ENCODE results near the gene PRKN. TPM values are rescaled to one million over a fixed set of nuclear protein-coding genes. Genes with fewer than 3 reads are reported as not detected.

The PRKN gene
- total RNA-seq, 1 experiment from 2014 or later, result 0.46 TPM

DNA sequence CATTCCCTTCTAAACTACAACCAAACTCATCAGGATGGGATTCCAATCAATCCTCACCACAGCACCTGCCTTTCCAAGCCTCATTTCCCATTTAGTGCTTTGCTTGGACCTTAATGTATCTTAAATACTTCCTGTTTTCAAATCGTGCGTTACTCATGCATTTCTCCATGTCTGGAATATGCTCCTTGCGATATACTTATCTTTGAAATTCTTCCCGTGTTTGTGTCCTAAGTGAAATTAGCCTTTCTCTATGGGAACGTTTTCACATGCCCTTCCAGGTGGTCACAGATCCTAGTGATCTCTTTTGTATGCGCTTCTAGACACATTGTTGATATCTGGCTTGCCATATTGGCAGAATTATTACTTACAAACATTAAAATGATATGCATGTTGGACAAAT, 833.1 kb downstream of the PRKN start:
- ChIA-PET POLR2A (no interaction called here), CTCF (interaction anchor here (0.6 kb wide), 1 partner anchor 406 kb away, joined by 3 read pairs; no protein-coding TSS in a partner anchor)
- Histone ChIP-seq H3K4me3 (ENCODE audit: low read depth in 2 of 2, low read length in 2 of 2) (no peak overlapping the region), H3K36me3 (ENCODE audit: control insufficient read depth, insufficient read depth, low read length) (no peaks in the 10 kb centered on the region), H3K4me1 (ENCODE audit: control insufficient read depth, insufficient read depth, low read length) (no peaks in the 10 kb centered on the region), H3K9me3 (ENCODE audit: control insufficient read depth, insufficient read depth, low read depth, low read length) (no peaks in the 10 kb centered on the region), H3K27ac (ENCODE audit: low read length) (no peak overlapping the region), H3K27me3 (ENCODE audit: control insufficient read depth, insufficient read depth, low read length) (peaks cover 2% of the 10 kb centered on the region; the same call in 1 of the 2 replicates)
- TF ChIP-seq, protein P1, sequence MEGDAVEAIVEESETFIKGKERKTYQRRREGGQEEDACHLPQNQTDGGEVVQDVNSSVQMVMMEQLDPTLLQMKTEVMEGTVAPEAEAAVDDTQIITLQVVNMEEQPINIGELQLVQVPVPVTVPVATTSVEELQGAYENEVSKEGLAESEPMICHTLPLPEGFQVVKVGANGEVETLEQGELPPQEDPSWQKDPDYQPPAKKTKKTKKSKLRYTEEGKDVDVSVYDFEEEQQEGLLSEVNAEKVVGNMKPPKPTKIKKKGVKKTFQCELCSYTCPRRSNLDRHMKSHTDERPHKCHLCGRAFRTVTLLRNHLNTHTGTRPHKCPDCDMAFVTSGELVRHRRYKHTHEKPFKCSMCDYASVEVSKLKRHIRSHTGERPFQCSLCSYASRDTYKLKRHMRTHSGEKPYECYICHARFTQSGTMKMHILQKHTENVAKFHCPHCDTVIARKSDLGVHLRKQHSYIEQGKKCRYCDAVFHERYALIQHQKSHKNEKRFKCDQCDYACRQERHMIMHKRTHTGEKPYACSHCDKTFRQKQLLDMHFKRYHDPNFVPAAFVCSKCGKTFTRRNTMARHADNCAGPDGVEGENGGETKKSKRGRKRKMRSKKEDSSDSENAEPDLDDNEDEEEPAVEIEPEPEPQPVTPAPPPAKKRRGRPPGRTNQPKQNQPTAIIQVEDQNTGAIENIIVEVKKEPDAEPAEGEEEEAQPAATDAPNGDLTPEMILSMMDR (IDR thresholded peaks at IDR 0.05), result no peak
- no peak for TF ChIP-seq TCF7L2 (IDR thresholded peaks at IDR 0.05; ENCODE audit: low read depth, low read length)
- no peak for TF ChIP-seq SIN3A (IDR thresholded peaks at IDR 0.05; ENCODE audit: borderline replicate concordance, insufficient read depth, low read depth, low read length)
- TF ChIP-seq, protein P2, sequence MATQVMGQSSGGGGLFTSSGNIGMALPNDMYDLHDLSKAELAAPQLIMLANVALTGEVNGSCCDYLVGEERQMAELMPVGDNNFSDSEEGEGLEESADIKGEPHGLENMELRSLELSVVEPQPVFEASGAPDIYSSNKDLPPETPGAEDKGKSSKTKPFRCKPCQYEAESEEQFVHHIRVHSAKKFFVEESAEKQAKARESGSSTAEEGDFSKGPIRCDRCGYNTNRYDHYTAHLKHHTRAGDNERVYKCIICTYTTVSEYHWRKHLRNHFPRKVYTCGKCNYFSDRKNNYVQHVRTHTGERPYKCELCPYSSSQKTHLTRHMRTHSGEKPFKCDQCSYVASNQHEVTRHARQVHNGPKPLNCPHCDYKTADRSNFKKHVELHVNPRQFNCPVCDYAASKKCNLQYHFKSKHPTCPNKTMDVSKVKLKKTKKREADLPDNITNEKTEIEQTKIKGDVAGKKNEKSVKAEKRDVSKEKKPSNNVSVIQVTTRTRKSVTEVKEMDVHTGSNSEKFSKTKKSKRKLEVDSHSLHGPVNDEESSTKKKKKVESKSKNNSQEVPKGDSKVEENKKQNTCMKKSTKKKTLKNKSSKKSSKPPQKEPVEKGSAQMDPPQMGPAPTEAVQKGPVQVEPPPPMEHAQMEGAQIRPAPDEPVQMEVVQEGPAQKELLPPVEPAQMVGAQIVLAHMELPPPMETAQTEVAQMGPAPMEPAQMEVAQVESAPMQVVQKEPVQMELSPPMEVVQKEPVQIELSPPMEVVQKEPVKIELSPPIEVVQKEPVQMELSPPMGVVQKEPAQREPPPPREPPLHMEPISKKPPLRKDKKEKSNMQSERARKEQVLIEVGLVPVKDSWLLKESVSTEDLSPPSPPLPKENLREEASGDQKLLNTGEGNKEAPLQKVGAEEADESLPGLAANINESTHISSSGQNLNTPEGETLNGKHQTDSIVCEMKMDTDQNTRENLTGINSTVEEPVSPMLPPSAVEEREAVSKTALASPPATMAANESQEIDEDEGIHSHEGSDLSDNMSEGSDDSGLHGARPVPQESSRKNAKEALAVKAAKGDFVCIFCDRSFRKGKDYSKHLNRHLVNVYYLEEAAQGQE (IDR thresholded peaks at IDR 0.05; ENCODE audit: insufficient read depth in 1 of 2, low read depth in 2 of 2, low read length in 1 of 2), result no peak
- no peak for TF ChIP-seq POLR2AphosphoS5 (IDR thresholded peaks at IDR 0.05; ENCODE audit: low read depth, low read length)
- ATAC-seq, result no peak
- no TSS peak for BruUV-seq (replicated peaks)
- DNase-seq (ENCODE audit: low read depth, low spot score), result no peak
- in situ Hi-C loops (cut with HindIII; ENCODE audit: low pct_unique_long_range_greater_than_20kb, low sequenced_read_pairs) (no loop called here), intact Hi-C loops (cut with micrococcal nuclease; ENCODE audit: unreplicated experiment) (loop anchor here (5.0 kb wide), 1 partner anchor 1732 kb away; no protein-coding TSS in a partner anchor)

DNA sequence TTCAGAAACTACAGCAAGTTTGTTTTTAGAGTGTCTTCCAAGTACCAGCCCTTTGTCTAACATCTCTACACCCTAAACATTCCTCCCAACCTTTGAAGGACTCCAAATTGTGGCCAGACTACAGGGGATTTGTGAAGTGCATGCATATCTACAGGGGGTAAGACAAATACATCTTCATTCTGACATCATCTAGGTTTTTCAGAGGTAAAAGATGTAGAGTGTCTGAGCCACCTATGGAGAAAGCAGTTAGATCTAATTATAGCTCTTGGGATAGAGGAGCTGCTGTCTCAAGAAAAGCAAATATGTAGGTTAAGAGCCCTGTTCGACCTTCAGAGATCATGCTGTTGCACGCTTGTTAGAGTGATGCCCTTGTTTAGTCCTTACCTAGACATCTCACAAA, 836.0 kb downstream of the PRKN start:
- Histone ChIP-seq H3K9me3 (ENCODE audit: control insufficient read depth, insufficient read depth, low read depth, low read length) (no peaks in the 10 kb centered on the region), H3K4me3 (ENCODE audit: low read depth in 2 of 2, low read length in 2 of 2) (no peak overlapping the region), H3K27me3 (ENCODE audit: control insufficient read depth, insufficient read depth, low read length) (peaks cover 2% of the 10 kb centered on the region; the same call in 1 of the 2 replicates), H3K27ac (ENCODE audit: low read length) (no peak overlapping the region), H3K36me3 (ENCODE audit: control insufficient read depth, insufficient read depth, low read length) (no peaks in the 10 kb centered on the region), H3K4me1 (ENCODE audit: control insufficient read depth, insufficient read depth, low read length) (no peaks in the 10 kb centered on the region)
- POLR2A ChIA-PET, result no interaction called here
- ATAC-seq, result no peak
- CTCF ChIA-PET, result interaction anchor here (1.0 kb wide), 1 partner anchor 453 kb away, joined by 3 read pairs; no protein-coding TSS in a partner anchor
- DNase-seq (ENCODE audit: low read depth, low spot score), result no peak
- BruUV-seq (replicated peaks), result no TSS peak
- no peak for TF ChIP-seq SIN3A (IDR thresholded peaks at IDR 0.05; ENCODE audit: borderline replicate concordance, insufficient read depth, low read depth, low read length)
- TF ChIP-seq POLR2AphosphoS5 (IDR thresholded peaks at IDR 0.05; ENCODE audit: low read depth, low read length), result no peak
- TF ChIP-seq, protein P1 (IDR thresholded peaks at IDR 0.05), result no peak
- TF ChIP-seq, protein P2 (IDR thresholded peaks at IDR 0.05; ENCODE audit: insufficient read depth in 1 of 2, low read depth in 2 of 2, low read length in 1 of 2), result no peak
- no peak for TF ChIP-seq TCF7L2 (IDR thresholded peaks at IDR 0.05; ENCODE audit: low read depth, low read length)
- in situ Hi-C loops (cut with HindIII; ENCODE audit: low pct_unique_long_range_greater_than_20kb, low sequenced_read_pairs) (no loop called here), intact Hi-C loops (cut with micrococcal nuclease; ENCODE audit: unreplicated experiment) (loop anchor here (5.0 kb wide), 1 partner anchor 1729 kb away; no protein-coding TSS in a partner anchor)
